Smooth muscle cell (in vitro differentiated cells): ENCODE measurements around the gene TBC1D8. TPM values are rescaled to one million over a fixed set of nuclear protein-coding genes. Genes with fewer than 3 reads are reported as not detected.

Source experiments
- DNase-seq: peaks from one replicate; lab custom pipeline; 2025; ENCODE audit not compliant: unreplicated experiment; lab: John Stamatoyannopoulos, UW
- H2AFZ ChIP-seq: fragments of 200-600 bp; sonication (generic); 2 replicates; pipeline ENCODE4 v1.6.0; 2016; ENCODE audit warnings: antibody characterized with exemption, low read depth, mild to moderate bottlenecking
- H3F3A ChIP-seq: fragments of 200-600 bp; sonication (generic); 2 replicates; pipeline ENCODE4 v1.6.0; 2017; ENCODE audit warnings: antibody characterized with exemption, low read depth
- H3K27ac ChIP-seq: fragments of 200-600 bp; sonication (generic); 2 replicates; pipeline ENCODE4 v1.5.1; 2016; ENCODE audit warnings: low read depth, mild to moderate bottlenecking
- H3K27me3 ChIP-seq: fragments of 200-600 bp; sonication (generic); 2 replicates; pipeline ENCODE4 v1.6.1; 2016; ENCODE audit warnings: low read depth, mild to moderate bottlenecking
- H3K36me3 ChIP-seq: fragments of 200-600 bp; sonication (generic); 2 replicates; pipeline ENCODE4 v1.5.1; 2016; ENCODE audit warnings: low read depth
- H3K4me1 ChIP-seq: fragments of 200-600 bp; sonication (generic); 2 replicates; pipeline ENCODE4 v1.5.1; 2016; ENCODE audit warnings: low read depth
- H3K4me2 ChIP-seq: fragments of 200-600 bp; sonication (generic); 2 replicates; pipeline ENCODE4 v1.6.0; 2016; ENCODE audit warnings: mild to moderate bottlenecking
- H3K4me3 ChIP-seq: fragments of 200-600 bp; sonication (generic); 2 replicates; pipeline ENCODE4 v1.5.1; 2016; ENCODE audit warnings: mild to moderate bottlenecking
- H3K79me2 ChIP-seq: fragments of 200-600 bp; sonication (generic); 2 replicates; pipeline ENCODE4 v1.6.0; 2016; ENCODE audit warnings: low read depth, mild to moderate bottlenecking
- H3K9ac ChIP-seq: fragments of 200-600 bp; sonication (generic); 2 replicates; pipeline ENCODE4 v1.6.0; 2016; ENCODE audit warnings: low read depth
- H3K9me3 ChIP-seq: fragments of 200-600 bp; sonication (generic); replicated peaks from 2 replicates; pipeline ENCODE4 v1.5.1; 2016; ENCODE audit warnings: low read depth
- H4K20me1 ChIP-seq: fragments of 200-600 bp; sonication (generic); 2 replicates; pipeline ENCODE4 v1.6.0; 2016; ENCODE audit warnings: low read depth
- CTCF ChIP-seq: fragments of 200-600 bp; sonication (generic); IDR thresholded peaks from 2 replicates; pipeline ENCODE4 v1.5.1; 2017; ENCODE audit warnings: borderline replicate concordance, mild to moderate bottlenecking, antibody characterized with exemption; ENCODE audit not compliant: insufficient read depth, poor library complexity, severe bottlenecking
- WGBS: methylation state at CpG from one replicate; pipeline ENCODE4 v1.1.7; 2016; ENCODE audit warnings: low lambda C conversion rate; 5-methylcytosine and 5-hydroxymethylcytosine counted together
- polyA plus RNA-seq: library from polyadenylated mRNA; unstranded; fragments of >200 nt; fragmentation: Nextera tagmentation; extraction: Ambion mirVana; gene quantifications from 2 replicates; pipeline ENCODE4 v1.2.1, GENCODE V29; 2016
- total RNA-seq: library from RNA; depleted of rRNA; stranded (reverse); fragments of >200 nt; gene quantifications from 2 replicates; pipeline ENCODE4 v1.2.3, GENCODE V29; 2014

The TBC1D8 gene
- total and polyA plus RNA-seq, 2 experiments from 2014 or later: 0.89 to 15.1 TPM

GRCh38 chr2:101116348-101116747 lies 34.8 kb downstream of the TBC1D8 start:
- WGBS: 68% methylated on average over 4 of the region's 4 CpGs
- H3K27me3 ChIP-seq: no peaks in the 10 kb centered on the region
- H3K9ac ChIP-seq: no peak overlapping the region
- no peak overlapping the region for H3K27ac ChIP-seq
- no peaks in the 10 kb centered on the region for H3K9me3 ChIP-seq
- H4K20me1 ChIP-seq: no peaks in the 10 kb centered on the region
- H3K4me3 ChIP-seq: no peak overlapping the region
- H3K79me2 ChIP-seq: no peaks in the 10 kb centered on the region
- H3K4me1 ChIP-seq: peaks cover 9% of the 10 kb centered on the region
- H3K4me2 ChIP-seq: no peak overlapping the region
- TF ChIP-seq CTCF: no peak
- no peak overlapping the region for H2AFZ ChIP-seq
- peaks cover 6% of the 10 kb centered on the region for H3F3A ChIP-seq
- no peaks in the 10 kb centered on the region for H3K36me3 ChIP-seq
- DNase-seq: no peak

- H3K4me1 ChIP-seq: peaks cover 9% of the 10 kb centered on the region
- WGBS: 97% methylated on average over 4 of the region's 4 CpGs
- no peak for DNase-seq
These were observed 35.5 kb downstream of the TBC1D8 start for GRCh38 chr2:101115664-101116063.

GRCh38 chr2:101114815-101115214 lies 36.4 kb downstream of the TBC1D8 start:
- 81% methylated on average over 6 of the region's 6 CpGs for WGBS
- DNase-seq: no peak
- peaks cover 6% of the 10 kb centered on the region for H3F3A ChIP-seq
- peaks cover 9% of the 10 kb centered on the region for H3K4me1 ChIP-seq
- no peaks in the 10 kb centered on the region for H3K36me3 ChIP-seq
- no peak overlapping the region for H3K4me3 ChIP-seq
- H4K20me1 ChIP-seq: no peaks in the 10 kb centered on the region
- H3K27me3 ChIP-seq: no peaks in the 10 kb centered on the region
- peak overlapping the region; percentile 64 for H3K27ac ChIP-seq
- no peak for TF ChIP-seq CTCF
- H2AFZ ChIP-seq: no peak overlapping the region
- no peaks in the 10 kb centered on the region for H3K9me3 ChIP-seq
- no peaks in the 10 kb centered on the region for H3K79me2 ChIP-seq
- no peak overlapping the region for H3K9ac ChIP-seq
- H3K4me2 ChIP-seq: no peak overlapping the region

More at GRCh38 chr2:101115664-101116063, 35.5 kb downstream of the TBC1D8 start:
- H3F3A ChIP-seq: peaks cover 6% of the 10 kb centered on the region
- H3K36me3 ChIP-seq: no peaks in the 10 kb centered on the region
- no peaks in the 10 kb centered on the region for H3K27me3 ChIP-seq
- H3K4me2 ChIP-seq: no peak overlapping the region
- H3K9me3 ChIP-seq: no peaks in the 10 kb centered on the region
- H3K27ac ChIP-seq: no peak overlapping the region
- no peak overlapping the region for H2AFZ ChIP-seq
- H3K4me3 ChIP-seq: no peak overlapping the region
- TF ChIP-seq CTCF: no peak
- H4K20me1 ChIP-seq: no peaks in the 10 kb centered on the region
- no peaks in the 10 kb centered on the region for H3K79me2 ChIP-seq
- no peak overlapping the region for H3K9ac ChIP-seq

- peaks cover 6% of the 10 kb centered on the region for H3F3A ChIP-seq
- H3K79me2 ChIP-seq: no peaks in the 10 kb centered on the region
- H3K4me2 ChIP-seq: peak overlapping the region; percentile 62
- peak overlapping the region; percentile 64 for H3K27ac ChIP-seq
- no peaks in the 10 kb centered on the region for H4K20me1 ChIP-seq
- H3K36me3 ChIP-seq: no peaks in the 10 kb centered on the region
- no peaks in the 10 kb centered on the region for H3K9me3 ChIP-seq
- DNase-seq: no peak
- no peak overlapping the region for H3K9ac ChIP-seq
- peaks cover 9% of the 10 kb centered on the region for H3K4me1 ChIP-seq
- H2AFZ ChIP-seq: no peak overlapping the region
- no peaks in the 10 kb centered on the region for H3K27me3 ChIP-seq
- no peak for TF ChIP-seq CTCF
- 51% methylated on average over 5 of the region's 5 CpGs for WGBS
- no peak overlapping the region for H3K4me3 ChIP-seq
These were observed 36.9 kb downstream of the TBC1D8 start for GRCh38 chr2:101114268-101114783.
